Peyer's patch (tissue), 4 donors: ENCODE measurements around the gene SURF4. TPM values are rescaled to one million over a fixed set of nuclear protein-coding genes. Genes with fewer than 3 reads are reported as not detected.

Source experiments
- DNase-seq, 3 donors: peaks; one replicate each; pipeline ENCODE4 v3.0.0-alpha.2; 2017 to 2019
- H3K27ac ChIP-seq, 4 donors: fragments of 200-600 bp; sonication (generic); one replicate each; pipeline ENCODE4 v1.5.1; 2016 to 2019
- H3K27me3 ChIP-seq, 2 donors: fragments of 200-600 bp; sonication (generic); one replicate each; pipeline ENCODE4 v1.5.1; 2019
- H3K36me3 ChIP-seq, 3 donors: fragments of 200-600 bp; sonication (generic); one replicate each; pipeline ENCODE4 v1.5.1; 2016 to 2019
- H3K4me1 ChIP-seq, 4 donors: fragments of 200-600 bp; sonication (generic); one replicate each; pipeline ENCODE4 v1.5.1; 2016 to 2019
- H3K4me3 ChIP-seq, 4 donors: fragments of 200-600 bp; sonication (generic); 1 replicate in 3 of 4; 2 replicates in 1 of 4; pipeline ENCODE4 v1.5.1; 2016 to 2019; ENCODE audit warnings: mild to moderate bottlenecking in 1 of 4
- H3K9me3 ChIP-seq, 4 donors: fragments of 200-600 bp; sonication (generic); one replicate each; pipeline ENCODE4 v1.5.1; 2016 to 2019; ENCODE audit warnings: mild to moderate bottlenecking in 1 of 4
- CTCF ChIP-seq, 6 experiments: fragments of 450-650 bp in 4 of 6; fragments of 200-600 bp in 2 of 6; sonication (generic) in 1 of 6; IDR thresholded peaks; one replicate each; pipeline ENCODE4 v1.5.1; 2017 to 2019; ENCODE audit warnings: antibody characterized with exemption in 6 of 6, mild to moderate bottlenecking in 3 of 6, moderate library complexity in 1 of 6
- POLR2A ChIP-seq, 2 donors: fragments of 450-650 bp; IDR thresholded peaks; one replicate each; pipeline ENCODE4 v1.5.1; 2017; ENCODE audit warnings: antibody characterized with exemption in 2 of 2, mild to moderate bottlenecking in 2 of 2, moderate library complexity in 2 of 2
- total RNA-seq, 4 donors: library from RNA; depleted of rRNA; stranded (reverse); fragments of >200 nt; gene quantifications; one replicate each; pipeline ENCODE4 v1.1.0, GENCODE V29; 2016

The SURF4 gene
- total RNA-seq, 4 donors from 2014 or later = 56.9 to 281 (median 225) TPM

- Histone ChIP-seq H3K4me3 (peak within 1 kb of the TSS; percentile 84 to 99 (median 94)), H3K27me3 (no peaks in the 10 kb centered on the region), H3K9me3 (no peaks in the 10 kb centered on the region), H3K4me1 (peaks cover 0 to 28% (median 22%) of the 10 kb centered on the region in 4 donors), H3K27ac (peak within 1 kb of the TSS; percentile 87 to 92 (median 90)), H3K36me3 (peaks cover 0 to 68% (median 3%) of the 10 kb centered on the region in 3 donors)
- TF ChIP-seq POLR2A (IDR thresholded peaks at IDR 0.05) (peak; percentile 82), CTCF (IDR thresholded peaks at IDR 0.05) (peak in 5 of 6 experiments; percentile 6 to 37 (median 30))
- peak; percentile 90 to 98 (median 94) for DNase-seq
Observed at GRCh38 chr9:133347985-133348717, 27.7 kb downstream of the SURF4 start, which contains the start of the genes MED22 and RPL7A. Gene MED22 (minus strand): TSS chr9:133348131. CDS start chr9:133346662, 1,469 bp downstream. Gene RPL7A (plus strand): TSS chr9:133348218. CDS start chr9:133348244, 26 bp downstream.

- TF ChIP-seq POLR2A (IDR thresholded peaks at IDR 0.05) (no peak), CTCF (IDR thresholded peaks at IDR 0.05) (peak in 1 of 6 experiments; percentile 13)
- H3K4me1 ChIP-seq = peaks cover 0 to 28% (median 23%) of the 10 kb centered on the region in 4 donors
- peak overlapping the region; percentile 84 to 99 (median 94) for H3K4me3 ChIP-seq
- peaks cover 0 to 68% (median 3%) of the 10 kb centered on the region in 3 donors for H3K36me3 ChIP-seq
- H3K9me3 ChIP-seq = no peaks in the 10 kb centered on the region
- peak in 1 of 3 donors; percentile 73 for DNase-seq
- peak overlapping the region; percentile 87 to 92 (median 90) for H3K27ac ChIP-seq
- H3K27me3 ChIP-seq = no peaks in the 10 kb centered on the region
Observed at GRCh38 chr9:133347515-133347984, 28.3 kb downstream of the SURF4 start.

- Histone ChIP-seq H3K27ac (peak overlapping the region; percentile 87 to 92 (median 90)), H3K4me1 (peaks cover 0 to 34% (median 25%) of the 10 kb centered on the region in 4 donors), H3K36me3 (peaks cover 0 to 68% (median 3%) of the 10 kb centered on the region in 3 donors), H3K9me3 (no peaks in the 10 kb centered on the region), H3K27me3 (no peaks in the 10 kb centered on the region), H3K4me3 (peak overlapping the region; percentile 84 to 99 (median 94))
- DNase-seq = peak in 1 of 3 donors; percentile 40
- no peak for TF ChIP-seq CTCF (IDR thresholded peaks at IDR 0.05)
- TF ChIP-seq POLR2A (IDR thresholded peaks at IDR 0.05) = no peak
Observed at GRCh38 chr9:133346021-133346785, 29.7 kb downstream of the SURF4 start.

- H3K27me3 ChIP-seq = no peaks in the 10 kb centered on the region
- H3K4me1 ChIP-seq = peaks cover 0 to 40% (median 25%) of the 10 kb centered on the region in 4 donors
- H3K27ac ChIP-seq = peak overlapping the region in 1 of 4 donors; percentile 11
- H3K36me3 ChIP-seq = peaks cover 0 to 68% (median 3%) of the 10 kb centered on the region in 3 donors
- TF ChIP-seq POLR2A (IDR thresholded peaks at IDR 0.05) (no peak), CTCF (IDR thresholded peaks at IDR 0.05) (no peak)
- no peaks in the 10 kb centered on the region for H3K9me3 ChIP-seq
- DNase-seq = no peak
- H3K4me3 ChIP-seq = no peak overlapping the region
Observed at GRCh38 chr9:133345596-133345995, 30.3 kb downstream of the SURF4 start.

GRCh38 chr9:133344979-133345378 is 30.9 kb downstream of the SURF4 start:
- TF ChIP-seq POLR2A (IDR thresholded peaks at IDR 0.05) (no peak), CTCF (IDR thresholded peaks at IDR 0.05) (no peak)
- H3K27ac ChIP-seq = no peak overlapping the region
- no peaks in the 10 kb centered on the region for H3K9me3 ChIP-seq
- DNase-seq = no peak
- peaks cover 0 to 68% (median 1%) of the 10 kb centered on the region in 3 donors for H3K36me3 ChIP-seq
- no peak overlapping the region for H3K4me3 ChIP-seq
- H3K27me3 ChIP-seq = no peaks in the 10 kb centered on the region
- H3K4me1 ChIP-seq = peaks cover 0 to 42% (median 25%) of the 10 kb centered on the region in 4 donors
